PFSK-1 (cell line): ENCODE data around the gene CDH24.
A peak's percentile ranks its signal among the peaks of the same experiment; 100 is the strongest.

Experiments
- FOXP2 ChIP-seq: optimal IDR thresholded peaks from 2 replicates; pipeline ENCODE3; 2011; ENCODE audit warnings: borderline replicate concordance, control low read depth, inconsistent platforms; ENCODE audit not compliant: insufficient read depth; ENCODE audit errors: extremely low read length, extremely low read depth
- POLR2AphosphoS5 ChIP-seq: IDR thresholded peaks from 2 replicates; pipeline ENCODE4 v1.6.1; 2012; ENCODE audit warnings: low read depth, mild to moderate bottlenecking, control low read depth, low read length, moderate library complexity
- REST ChIP-seq, 2 experiments: IDR thresholded peaks; 2 replicates each; pipeline versions ENCODE4 v1.6.1 to v1.8.0; 2011 to 2012; ENCODE audit warnings: low read depth in 2 of 2, low read length in 2 of 2, control low read depth in 1 of 2, inconsistent platforms in 1 of 2, mild to moderate bottlenecking in 1 of 2, moderate library complexity in 1 of 2; ENCODE audit not compliant: insufficient read depth in 1 of 2
- SIN3A ChIP-seq: IDR thresholded peaks from 2 replicates; pipeline ENCODE4 v1.6.1; 2012; ENCODE audit warnings: mild to moderate bottlenecking, low read length, moderate library complexity, borderline replicate concordance; ENCODE audit not compliant: insufficient read depth
- TAF1 ChIP-seq: IDR thresholded peaks from 2 replicates; pipeline ENCODE4 v1.6.1; 2012; ENCODE audit warnings: low read length, control low read depth, borderline replicate concordance; ENCODE audit not compliant: insufficient read depth

The CDH24 gene

DNA sequence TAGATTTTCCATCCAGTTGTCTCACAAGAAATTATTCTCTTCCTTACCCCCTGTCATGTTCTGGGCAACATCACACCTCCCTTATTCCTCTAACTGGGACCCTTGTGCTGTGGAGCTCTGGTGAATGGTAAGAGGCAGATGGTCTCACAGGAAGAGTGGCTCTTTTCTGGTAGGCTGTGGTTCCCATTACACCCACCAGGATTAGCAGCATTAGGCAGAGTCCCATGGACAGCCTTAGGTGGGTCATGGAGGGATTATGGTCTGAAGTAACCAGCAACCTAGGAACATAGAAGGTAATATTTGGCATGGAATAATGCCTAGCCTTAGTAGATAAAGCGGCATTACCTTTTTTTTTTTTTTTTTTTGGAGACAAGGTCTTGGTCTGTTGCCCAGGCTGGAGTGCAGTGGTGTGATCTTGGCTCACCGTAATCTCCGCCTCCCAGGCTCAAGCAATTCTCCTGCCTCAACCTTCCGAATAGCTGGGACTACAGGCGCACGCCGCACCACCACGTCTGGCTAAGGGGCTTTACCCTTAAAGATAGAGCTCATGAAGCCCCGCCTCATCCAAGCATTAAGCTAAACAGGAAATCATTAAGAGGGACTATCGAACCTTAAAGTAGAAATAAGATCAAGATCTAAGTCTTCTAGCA, 42.0 kb upstream of the CDH24 start:
- TF ChIP-seq SIN3A (no peak), POLR2AphosphoS5 (no peak), TAF1 (no peak), REST (IDR thresholded peaks at IDR 0.05; ENCODE audit: insufficient read depth in 1 of 2, low read depth in 2 of 2, low read length in 2 of 2) (no peak), FOXP2 (no peak)

DNA sequence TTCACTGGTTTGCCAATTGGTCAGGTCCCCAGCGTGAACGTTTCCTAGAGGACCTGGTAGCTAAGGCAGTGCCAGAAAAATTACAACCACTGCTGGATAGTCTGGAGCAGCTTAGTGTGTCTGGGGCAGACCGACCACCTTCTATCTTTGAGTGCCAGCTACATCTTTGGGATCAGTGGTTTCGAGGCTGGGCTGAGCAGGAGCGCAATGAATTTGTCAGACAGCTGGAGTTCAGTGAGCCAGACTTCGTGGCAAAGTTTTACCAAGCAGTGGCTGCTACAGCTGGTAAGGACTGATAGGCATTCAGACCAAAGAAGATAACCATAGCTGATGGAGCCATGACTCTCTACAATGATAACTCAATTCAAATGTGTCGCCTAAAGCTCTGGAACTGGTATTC, 40.5 kb upstream of the CDH24 start:
- TF ChIP-seq FOXP2 (no peak), SIN3A (no peak), TAF1 (no peak), REST (IDR thresholded peaks at IDR 0.05; ENCODE audit: insufficient read depth in 1 of 2, low read depth in 2 of 2, low read length in 2 of 2) (no peak), POLR2AphosphoS5 (no peak)

- TF ChIP-seq POLR2AphosphoS5 (no peak; the same call in 1 of the 2 replicates), TAF1 (peak; percentile 49; the same call in 1 of the 2 replicates)
These were observed 38.1 kb upstream of the CDH24 start, which contains the start of gene C14orf119 for GRCh38 chr14:23095196-23096108. Gene C14orf119 (plus strand): TSS chr14:23095505. CDS start chr14:23097659, 2,154 bp downstream.

- TF ChIP-seq FOXP2 (no peak), SIN3A (no peak), POLR2AphosphoS5 (peak; percentile 46; the same call in 1 of the 2 replicates), REST (IDR thresholded peaks at IDR 0.05; ENCODE audit: insufficient read depth in 1 of 2, low read depth in 2 of 2, low read length in 2 of 2) (peak in 1 of 2 experiments; percentile 47; a peak in 1 of 4 replicates), TAF1 (peak; percentile 76; the same call in 1 of the 2 replicates)
These were observed 37.4 kb upstream of the CDH24 start, which contains the start of gene ACIN1 for GRCh38 chr14:23094666-23095195. Gene ACIN1 (minus strand): TSS chr14:23095136. CDS start chr14:23095112, 24 bp downstream.

DNA sequence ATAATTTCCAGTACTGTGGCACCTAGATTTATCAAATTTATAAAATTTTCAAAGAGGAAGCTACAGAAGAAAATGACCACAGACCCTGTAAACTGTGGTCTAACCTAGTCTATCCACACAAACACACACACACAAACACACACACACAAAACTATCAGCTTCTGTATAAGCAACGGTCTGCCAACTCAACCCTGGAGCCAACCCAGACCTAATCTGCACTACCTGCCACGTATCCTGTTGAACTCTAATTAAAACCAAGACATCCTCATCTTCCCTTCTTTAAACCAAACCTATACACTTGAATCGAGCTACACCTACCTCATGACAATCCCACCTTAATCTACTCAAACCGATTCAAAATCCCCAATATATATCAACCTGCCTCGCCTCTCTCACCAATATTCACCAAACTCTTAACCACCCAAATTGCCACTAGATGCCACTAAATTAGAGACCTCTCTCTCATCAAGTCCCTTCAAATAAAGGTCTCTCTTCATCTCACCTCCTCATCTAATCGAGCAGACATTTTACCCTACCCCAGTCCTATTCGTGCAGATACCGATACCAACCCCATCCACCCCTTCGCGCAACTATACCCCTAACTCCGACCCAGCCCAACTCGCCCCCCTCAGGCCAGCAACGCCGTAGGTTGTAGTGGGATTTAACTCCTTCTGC, 36.8 kb upstream of the CDH24 start:
- TF ChIP-seq TAF1 (no peak), POLR2AphosphoS5 (no peak), SIN3A (peak; percentile 90; the same call in 1 of the 2 replicates), FOXP2 (no peak), REST (IDR thresholded peaks at IDR 0.05; ENCODE audit: insufficient read depth in 1 of 2, low read depth in 2 of 2, low read length in 2 of 2) (no peak)
